HL-60 (cell line): Measurements from ENCODE around the gene MIDN.

Experiments
- GABPA ChIP-seq: IDR thresholded peaks from 2 replicates; pipeline ENCODE4 v1.6.1; 2012; ENCODE audit warnings: low read depth
- POLR2AphosphoS5 ChIP-seq: IDR thresholded peaks from 2 replicates; pipeline ENCODE4 v1.6.1; 2012; ENCODE audit warnings: low read depth
- SPI1 ChIP-seq: IDR thresholded peaks from 2 replicates; pipeline ENCODE4 v1.6.1; 2012; ENCODE audit warnings: low read depth, mild to moderate bottlenecking, borderline replicate concordance
- TF ChIP-seq, protein P1 (sequence below): IDR thresholded peaks from one replicate; pipeline ENCODE4 v1.5.1; 2011; ENCODE audit warnings: low read length, control low read depth, inconsistent platforms; ENCODE audit not compliant: insufficient read depth
- TF ChIP-seq, protein P2 (sequence below): IDR thresholded peaks from 2 replicates; pipeline ENCODE4 v1.6.1; 2012; ENCODE audit warnings: low read depth; ENCODE audit not compliant: insufficient replicate concordance

DNA sequence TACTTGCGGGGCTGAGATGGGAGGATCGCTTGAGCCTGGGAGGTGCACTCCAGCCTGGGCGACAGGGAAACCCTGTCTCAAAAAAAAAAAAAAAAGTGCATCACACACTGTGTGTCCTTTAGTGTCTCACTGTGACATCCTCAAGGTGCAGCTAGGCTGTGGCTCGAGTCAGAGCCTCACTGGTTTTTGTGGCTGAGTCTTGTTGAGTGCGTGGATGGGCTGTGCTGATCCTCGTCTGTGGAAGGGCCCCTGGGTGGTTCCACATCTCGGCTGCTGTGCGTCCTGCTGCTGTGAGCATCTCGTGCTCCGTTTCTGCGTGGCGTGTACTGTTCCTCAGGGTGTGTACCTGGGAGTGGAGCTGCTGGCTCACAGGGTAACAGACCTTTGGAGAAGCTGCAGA lies 31.6 kb upstream of the MIDN start:
- TF ChIP-seq, protein P1, sequence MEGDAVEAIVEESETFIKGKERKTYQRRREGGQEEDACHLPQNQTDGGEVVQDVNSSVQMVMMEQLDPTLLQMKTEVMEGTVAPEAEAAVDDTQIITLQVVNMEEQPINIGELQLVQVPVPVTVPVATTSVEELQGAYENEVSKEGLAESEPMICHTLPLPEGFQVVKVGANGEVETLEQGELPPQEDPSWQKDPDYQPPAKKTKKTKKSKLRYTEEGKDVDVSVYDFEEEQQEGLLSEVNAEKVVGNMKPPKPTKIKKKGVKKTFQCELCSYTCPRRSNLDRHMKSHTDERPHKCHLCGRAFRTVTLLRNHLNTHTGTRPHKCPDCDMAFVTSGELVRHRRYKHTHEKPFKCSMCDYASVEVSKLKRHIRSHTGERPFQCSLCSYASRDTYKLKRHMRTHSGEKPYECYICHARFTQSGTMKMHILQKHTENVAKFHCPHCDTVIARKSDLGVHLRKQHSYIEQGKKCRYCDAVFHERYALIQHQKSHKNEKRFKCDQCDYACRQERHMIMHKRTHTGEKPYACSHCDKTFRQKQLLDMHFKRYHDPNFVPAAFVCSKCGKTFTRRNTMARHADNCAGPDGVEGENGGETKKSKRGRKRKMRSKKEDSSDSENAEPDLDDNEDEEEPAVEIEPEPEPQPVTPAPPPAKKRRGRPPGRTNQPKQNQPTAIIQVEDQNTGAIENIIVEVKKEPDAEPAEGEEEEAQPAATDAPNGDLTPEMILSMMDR, result no peak
- no peak for TF ChIP-seq POLR2AphosphoS5
- TF ChIP-seq, protein P2, sequence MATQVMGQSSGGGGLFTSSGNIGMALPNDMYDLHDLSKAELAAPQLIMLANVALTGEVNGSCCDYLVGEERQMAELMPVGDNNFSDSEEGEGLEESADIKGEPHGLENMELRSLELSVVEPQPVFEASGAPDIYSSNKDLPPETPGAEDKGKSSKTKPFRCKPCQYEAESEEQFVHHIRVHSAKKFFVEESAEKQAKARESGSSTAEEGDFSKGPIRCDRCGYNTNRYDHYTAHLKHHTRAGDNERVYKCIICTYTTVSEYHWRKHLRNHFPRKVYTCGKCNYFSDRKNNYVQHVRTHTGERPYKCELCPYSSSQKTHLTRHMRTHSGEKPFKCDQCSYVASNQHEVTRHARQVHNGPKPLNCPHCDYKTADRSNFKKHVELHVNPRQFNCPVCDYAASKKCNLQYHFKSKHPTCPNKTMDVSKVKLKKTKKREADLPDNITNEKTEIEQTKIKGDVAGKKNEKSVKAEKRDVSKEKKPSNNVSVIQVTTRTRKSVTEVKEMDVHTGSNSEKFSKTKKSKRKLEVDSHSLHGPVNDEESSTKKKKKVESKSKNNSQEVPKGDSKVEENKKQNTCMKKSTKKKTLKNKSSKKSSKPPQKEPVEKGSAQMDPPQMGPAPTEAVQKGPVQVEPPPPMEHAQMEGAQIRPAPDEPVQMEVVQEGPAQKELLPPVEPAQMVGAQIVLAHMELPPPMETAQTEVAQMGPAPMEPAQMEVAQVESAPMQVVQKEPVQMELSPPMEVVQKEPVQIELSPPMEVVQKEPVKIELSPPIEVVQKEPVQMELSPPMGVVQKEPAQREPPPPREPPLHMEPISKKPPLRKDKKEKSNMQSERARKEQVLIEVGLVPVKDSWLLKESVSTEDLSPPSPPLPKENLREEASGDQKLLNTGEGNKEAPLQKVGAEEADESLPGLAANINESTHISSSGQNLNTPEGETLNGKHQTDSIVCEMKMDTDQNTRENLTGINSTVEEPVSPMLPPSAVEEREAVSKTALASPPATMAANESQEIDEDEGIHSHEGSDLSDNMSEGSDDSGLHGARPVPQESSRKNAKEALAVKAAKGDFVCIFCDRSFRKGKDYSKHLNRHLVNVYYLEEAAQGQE, result no peak
- TF ChIP-seq GABPA, result no peak
- TF ChIP-seq SPI1, result no peak
